K562 (cell line): ENCODE data around the gene NINJ1. TPM values are rescaled to one million over a fixed set of nuclear protein-coding genes. Genes with fewer than 3 reads are reported as not detected.
A peak's percentile ranks its signal among the peaks of the same experiment; 100 is the strongest.

Experiments used
- ASH1L ChIP-seq: fragments of 450-650 bp; IDR thresholded peaks from 2 replicates; pipeline ENCODE4 v1.6.1; 2018; ENCODE audit warnings: borderline replicate concordance, mild to moderate bottlenecking, low read depth; ENCODE audit not compliant: partially characterized antibody
- ATF2 ChIP-seq: sonication (generic); formaldehyde crosslinking; IDR thresholded peaks from 2 replicates; pipeline ENCODE4 v1.8.1; 2022; ENCODE audit warnings: missing genetic modification reagents
- BDP1 ChIP-seq: IDR thresholded peaks from 3 replicates; pipeline ENCODE4 v1.6.1; 2011; ENCODE audit not compliant: insufficient read length, insufficient read depth
- BRF1 ChIP-seq: IDR thresholded peaks from 3 replicates; pipeline ENCODE4 v1.6.1; 2011; ENCODE audit warnings: borderline replicate concordance, mild to moderate bottlenecking; ENCODE audit not compliant: insufficient read length; ENCODE audit errors: extremely low read depth
- CSDE1 ChIP-seq, 2 experiments: fragments of 450-650 bp; IDR thresholded peaks; 2 replicates each; pipeline ENCODE4 v1.6.1; 2016; ENCODE audit warnings: mild to moderate bottlenecking in 1 of 2
- E2F3 ChIP-seq: fragments of 250-450 bp; sonication (Bioruptor Pico); IDR thresholded peaks from 2 replicates; pipeline ENCODE4 v1.4.0; 2020; ENCODE audit warnings: mild to moderate bottlenecking
- ELF4 ChIP-seq: fragments of 450-650 bp; formaldehyde crosslinking; IDR thresholded peaks from 2 replicates; pipeline ENCODE4 v1.4.0; 2022; ENCODE audit warnings: missing genetic modification characterization
- FOXP4 ChIP-seq: sonication (generic); formaldehyde crosslinking; IDR thresholded peaks from 2 replicates; pipeline ENCODE4 v1.8.0; 2022; ENCODE audit warnings: mild to moderate bottlenecking, missing genetic modification reagents, borderline replicate concordance
- GTF2E2 ChIP-seq: fragments of 200-800 bp; sonication (Bioruptor generic); IDR thresholded peaks from 2 replicates; pipeline ENCODE4 v1.6.1; 2016; ENCODE audit warnings: missing genetic modification characterization, missing compliant biosample characterization
- GTF2F1 ChIP-seq: IDR thresholded peaks from 2 replicates; pipeline ENCODE4 v1.6.1; 2011; ENCODE audit warnings: low read depth, low read length, improper control_type of control experiment
- KDM1A ChIP-seq, 2 experiments: fragments of 450-650 bp; IDR thresholded peaks; 2 replicates each; pipeline ENCODE4 v1.6.1; 2016; ENCODE audit warnings: mild to moderate bottlenecking in 2 of 2
- PCBP1 ChIP-seq: fragments of 200-400 bp; formaldehyde crosslinking; IDR thresholded peaks from 2 replicates; pipeline ENCODE4 v1.6.1; 2018; ENCODE audit warnings: mild to moderate bottlenecking, low read depth, low read length; ENCODE audit not compliant: poor library complexity, severe bottlenecking
- RAD21 ChIP-seq, 2 experiments: fragments of 250-450 bp in 1 of 2; fragments of 450-650 bp in 1 of 2; sonication (Bioruptor Pico) in 1 of 2; formaldehyde crosslinking in 1 of 2; IDR thresholded peaks in 1 of 2; conservative IDR thresholded peaks in 1 of 2; 2 replicates each; pipeline versions ENCODE4 v1.4.0 to v1.8.0; 2020 to 2022; ENCODE audit warnings: mild to moderate bottlenecking in 2 of 2, moderate library complexity in 1 of 2
- RBM39 ChIP-seq: fragments of 200-400 bp; formaldehyde crosslinking; optimal IDR thresholded peaks from 2 replicates; pipeline ENCODE3; 2018; ENCODE audit warnings: low read depth, low read length
- STAG1 ChIP-seq: sonication (generic); formaldehyde crosslinking; IDR thresholded peaks from 2 replicates; pipeline ENCODE4 v1.5.0; 2020; ENCODE audit warnings: missing genetic modification reagents, borderline replicate concordance
- ZNF24 ChIP-seq: fragments of 450-650 bp; IDR thresholded peaks from 2 replicates; pipeline ENCODE4 v1.6.1; 2016
- ZNF592 ChIP-seq: fragments of 450-650 bp; IDR thresholded peaks from 2 replicates; pipeline ENCODE4 v1.6.1; 2017; ENCODE audit warnings: antibody characterized with exemption, mild to moderate bottlenecking
- ZNF695 ChIP-seq: fragments of 450-650 bp; formaldehyde crosslinking; IDR thresholded peaks from 2 replicates; pipeline ENCODE4 v1.4.0; 2020; ENCODE audit warnings: mild to moderate bottlenecking, moderate library complexity
- ZNF785 ChIP-seq: fragments of 250-450 bp; sonication (Bioruptor Pico); IDR thresholded peaks from 2 replicates; pipeline ENCODE4 v1.4.0; 2020; ENCODE audit warnings: mild to moderate bottlenecking
- polyA plus RNA-seq, 8 experiments: library from polyadenylated mRNA; depleted of rRNA in 4 of 8; stranded (reverse) in 5 of 8; unstranded in 3 of 8; fragments of >200 nt; fragmentation: Nextera tagmentation in 2 of 8; fragmentation: Illumina TruSeq in 1 of 8; extraction: Ambion mirVana in 2 of 8; extraction: Trizol in 1 of 8; gene quantifications; 2 replicates each; pipeline versions ENCODE4 v1.2.1 to v1.2.3, GENCODE V29; 2011 to 2014; ENCODE audit warnings: inconsistent platforms in 1 of 8, missing spikeins in 1 of 8
- total RNA-seq, 7 experiments: library from RNA; depleted of rRNA in 6 of 7; stranded (reverse); fragments of >200 nt in 6 of 7; fragmentation: Illumina TruSeq in 2 of 7; extraction: Trizol in 2 of 7; gene quantifications; 2 replicates each; pipeline versions ENCODE4 v1.2.1 to v1.2.3, GENCODE V29; 2011 to 2021; ENCODE audit warnings: low replicate concordance in 1 of 7

Gene NINJ1
- total and polyA plus RNA-seq, 9 of the 15 experiments (the other 6 are each of a cell fraction or from before 2014, with no cell fraction given) = 0.13 to 8.4 (median 4.9) TPM

GRCh38 chr9:93095205-93096130 lies 38.6 kb downstream of the NINJ1 start (continued):
- no peak for TF ChIP-seq CSDE1 (IDR thresholded peaks at IDR 0.05)
- TF ChIP-seq ASH1L = no peak
- TF ChIP-seq GTF2F1 = no peak
- TF ChIP-seq FOXP4 (CRISPR knock-in tag) = 0 out of 2 replicates have a peak, but pooled peaks have one; percentile 70
- no peak; the same call in 1 of the 2 replicates for TF ChIP-seq GTF2E2 (tag)
- TF ChIP-seq RBM39 = no peak
- no peak for TF ChIP-seq ZNF695 (CRISPR knock-in tag)
- TF ChIP-seq ZNF24 = no peak
- TF ChIP-seq STAG1 (CRISPR knock-in tag) = no peak
- TF ChIP-seq BRF1 = no peak
- TF ChIP-seq ATF2 (CRISPR knock-in tag) = no peak
- no peak for TF ChIP-seq RAD21 (CRISPR knock-in tag; conservative IDR thresholded peaks at IDR 0.05 in 1 of 2, IDR thresholded peaks at IDR 0.05 in 1 of 2)
- no peak for TF ChIP-seq KDM1A (IDR thresholded peaks at IDR 0.05)
- TF ChIP-seq PCBP1 = no peak
- TF ChIP-seq ZNF785 = no peak
- peak; percentile 73; the same call in 1 of the 2 replicates for TF ChIP-seq ZNF592
- no peak for TF ChIP-seq ELF4 (CRISPR knock-in tag)
- TF ChIP-seq BDP1 = no peak
- no peak for TF ChIP-seq E2F3
